HepG2 (cell line): ENCODE results near the gene KLHL17.

Source experiments
- BRD4 ChIP-seq: sonication (generic); formaldehyde crosslinking; IDR thresholded peaks from 2 replicates; pipeline ENCODE4 v1.4.0; 2020; ENCODE audit warnings: missing genetic modification reagents
- EZH2 ChIP-seq: conservative IDR thresholded peaks from 2 replicates; pipeline ENCODE4 v1.6.1; 2012; ENCODE audit warnings: mild to moderate bottlenecking, low read depth, low read length, moderate library complexity
- KAT7 ChIP-seq: IDR thresholded peaks from 2 replicates; pipeline ENCODE4 v1.6.1; 2018; ENCODE audit warnings: borderline replicate concordance, missing compliant biosample characterization
- KAT8 ChIP-seq: IDR thresholded peaks from 2 replicates; pipeline ENCODE4 v1.6.1; 2016; ENCODE audit warnings: missing genetic modification reagents, missing compliant biosample characterization
- MYC ChIP-seq: sonication (generic); formaldehyde crosslinking; IDR thresholded peaks from 2 replicates; pipeline ENCODE4 v1.9.0; 2021; ENCODE audit warnings: missing genetic modification reagents, borderline replicate concordance
- PBX3 ChIP-seq: sonication (generic); formaldehyde crosslinking; IDR thresholded peaks from 2 replicates; pipeline ENCODE4 v1.8.1; 2023; ENCODE audit warnings: missing genetic modification reagents, inconsistent platforms, borderline replicate concordance
- SMARCE1 ChIP-seq: fragments of 450-650 bp; IDR thresholded peaks from 2 replicates; pipeline ENCODE4 v1.6.1; 2017; ENCODE audit warnings: borderline replicate concordance
- ZBTB40 ChIP-seq, 2 experiments: fragments of 450-650 bp in 1 of 2; sonication (generic) in 1 of 2; formaldehyde crosslinking in 1 of 2; IDR thresholded peaks; 2 replicates each; pipeline versions ENCODE4 v1.6.1 to v1.8.0; 2016 to 2022; ENCODE audit warnings: antibody characterized with exemption in 1 of 2, mild to moderate bottlenecking in 1 of 2, missing genetic modification reagents in 1 of 2
- ZNF274 ChIP-seq: sonication (generic); formaldehyde crosslinking; IDR thresholded peaks from 2 replicates; pipeline ENCODE4 v1.5.1; 2020; ENCODE audit warnings: mild to moderate bottlenecking, missing genetic modification reagents
- ZNF407 ChIP-seq: sonication (generic); formaldehyde crosslinking; IDR thresholded peaks from one replicate; pipeline ENCODE4 v1.5.1; 2020; ENCODE audit warnings: mild to moderate bottlenecking, missing genetic modification reagents; ENCODE audit errors: not compliant biosample characterization
- ZZZ3 ChIP-seq: sonication (generic); formaldehyde crosslinking; IDR thresholded peaks from 2 replicates; pipeline ENCODE4 v1.4.0; 2020; ENCODE audit warnings: missing genetic modification reagents, mild to moderate bottlenecking, borderline replicate concordance
- TF ChIP-seq, protein P1 (sequence below): IDR thresholded peaks from 2 replicates; pipeline ENCODE4 v1.6.1; 2012; ENCODE audit warnings: inconsistent platforms
- TF ChIP-seq, protein P2 (sequence below): IDR thresholded peaks from 2 replicates; pipeline ENCODE4 v1.6.1; 2016; ENCODE audit warnings: low read depth, control low read depth

- TF ChIP-seq SMARCE1 (no peak), MYC (CRISPR knock-in tag) (no peak), ZZZ3 (CRISPR knock-in tag) (no peak), BRD4 (CRISPR knock-in tag) (no peak), EZH2 (no peak), ZNF407 (CRISPR knock-in tag) (no peak), PBX3 (CRISPR knock-in tag) (no peak), ZNF274 (CRISPR knock-in tag) (no peak), KAT8 (no peak), ZBTB40 (IDR thresholded peaks at IDR 0.05) (no peak), ZBTB40 (CRISPR knock-in tag; IDR thresholded peaks at IDR 0.05) (no peak), KAT7 (no peak)
- TF ChIP-seq, protein P1, sequence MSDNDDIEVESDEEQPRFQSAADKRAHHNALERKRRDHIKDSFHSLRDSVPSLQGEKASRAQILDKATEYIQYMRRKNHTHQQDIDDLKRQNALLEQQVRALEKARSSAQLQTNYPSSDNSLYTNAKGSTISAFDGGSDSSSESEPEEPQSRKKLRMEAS = no peak
- TF ChIP-seq, protein P2, sequence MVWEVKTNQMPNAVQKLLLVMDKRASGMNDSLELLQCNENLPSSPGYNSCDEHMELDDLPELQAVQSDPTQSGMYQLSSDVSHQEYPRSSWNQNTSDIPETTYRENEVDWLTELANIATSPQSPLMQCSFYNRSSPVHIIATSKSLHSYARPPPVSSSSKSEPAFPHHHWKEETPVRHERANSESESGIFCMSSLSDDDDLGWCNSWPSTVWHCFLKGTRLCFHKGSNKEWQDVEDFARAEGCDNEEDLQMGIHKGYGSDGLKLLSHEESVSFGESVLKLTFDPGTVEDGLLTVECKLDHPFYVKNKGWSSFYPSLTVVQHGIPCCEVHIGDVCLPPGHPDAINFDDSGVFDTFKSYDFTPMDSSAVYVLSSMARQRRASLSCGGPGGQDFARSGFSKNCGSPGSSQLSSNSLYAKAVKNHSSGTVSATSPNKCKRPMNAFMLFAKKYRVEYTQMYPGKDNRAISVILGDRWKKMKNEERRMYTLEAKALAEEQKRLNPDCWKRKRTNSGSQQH (CRISPR knock-in tag) = no peak
Measured at GRCh38 chr1:970973-971730, 10.8 kb downstream of the KLHL17 start.
